K562 (cell line): ENCODE results near the gene MBNL1.
A peak's percentile ranks its signal among the peaks of the same experiment; 100 is the strongest.

Experiments used
- ARID1B ChIP-seq: fragments of 450-650 bp; IDR thresholded peaks from 2 replicates; pipeline ENCODE4 v1.6.1; 2016; ENCODE audit warnings: antibody characterized with exemption, mild to moderate bottlenecking, inconsistent platforms
- CHD1 ChIP-seq: fragments of 200-600 bp; sonication (generic); IDR thresholded peaks from one replicate; pipeline ENCODE4 v1.6.1; 2012; ENCODE audit warnings: mild to moderate bottlenecking, moderate library complexity, low read length, inconsistent platforms
- DNMT1 ChIP-seq: fragments of 450-650 bp; IDR thresholded peaks from 2 replicates; pipeline ENCODE4 v1.6.1; 2016; ENCODE audit warnings: antibody characterized with exemption, mild to moderate bottlenecking
- EGR1 ChIP-seq: fragments of 450-650 bp; conservative IDR thresholded peaks from 2 replicates; pipeline ENCODE4 v1.6.1; 2017; ENCODE audit warnings: mild to moderate bottlenecking
- EZH2 ChIP-seq: IDR thresholded peaks from 2 replicates; pipeline ENCODE4 v1.6.1; 2012; ENCODE audit warnings: low read depth, mild to moderate bottlenecking, inconsistent platforms, low read length, borderline replicate concordance
- POLR2A ChIP-seq: fragments of 450-650 bp; conservative IDR thresholded peaks from 2 replicates; pipeline ENCODE4 v1.6.1; 2016
- POLR2AphosphoS5 ChIP-seq: IDR thresholded peaks from 2 replicates; pipeline ENCODE4 v1.6.1; 2011; ENCODE audit warnings: mild to moderate bottlenecking, low read depth, low read length, moderate library complexity; ENCODE audit not compliant: control insufficient read depth, insufficient read depth
- SP1 ChIP-seq: sonication (generic); formaldehyde crosslinking; IDR thresholded peaks from 2 replicates; pipeline ENCODE4 v1.8.1; 2022; ENCODE audit warnings: mild to moderate bottlenecking, missing genetic modification reagents
- TAL1 ChIP-seq: fragments of 450-650 bp; IDR thresholded peaks from 2 replicates; pipeline ENCODE4 v1.6.1; 2016; ENCODE audit warnings: mild to moderate bottlenecking
- TF ChIP-seq, protein P1 (sequence below), 3 experiments: IDR thresholded peaks in 2 of 3; conservative IDR thresholded peaks in 1 of 3; 2 replicates each; pipeline ENCODE4 v1.5.1; 2011 to 2012; ENCODE audit warnings: low read length in 3 of 3, mild to moderate bottlenecking in 3 of 3, control low read depth in 2 of 3, improper control_type of control experiment in 1 of 3, inconsistent platforms in 1 of 3, low read depth in 1 of 3, mixed read lengths in 1 of 3, moderate library complexity in 1 of 3; ENCODE audit not compliant: insufficient read depth in 2 of 3
- TF ChIP-seq, protein P2 (sequence below): fragments of 250-450 bp; sonication (Bioruptor Pico); IDR thresholded peaks from 2 replicates; pipeline ENCODE4 v1.8.0; 2021; ENCODE audit warnings: moderate library complexity, mild to moderate bottlenecking, inconsistent platforms
- TF ChIP-seq, protein P3 (sequence below): sonication (generic); formaldehyde crosslinking; IDR thresholded peaks from 2 replicates; pipeline ENCODE4 v1.8.0; 2022; ENCODE audit warnings: mild to moderate bottlenecking, missing genetic modification reagents
- TF ChIP-seq, protein P4 (sequence below): sonication (generic); formaldehyde crosslinking; IDR thresholded peaks from 2 replicates; pipeline ENCODE4 v1.8.1; 2022; ENCODE audit warnings: missing genetic modification reagents
- TF ChIP-seq, protein P5 (sequence below), 2 experiments: fragments of 450-650 bp in 1 of 2; sonication (generic) in 1 of 2; formaldehyde crosslinking in 1 of 2; IDR thresholded peaks; 2 replicates each; pipeline versions ENCODE4 v1.7.1 to v1.9.0; 2016 to 2022; ENCODE audit warnings: inconsistent platforms in 1 of 2, mild to moderate bottlenecking in 1 of 2, missing genetic modification reagents in 1 of 2

DNA sequence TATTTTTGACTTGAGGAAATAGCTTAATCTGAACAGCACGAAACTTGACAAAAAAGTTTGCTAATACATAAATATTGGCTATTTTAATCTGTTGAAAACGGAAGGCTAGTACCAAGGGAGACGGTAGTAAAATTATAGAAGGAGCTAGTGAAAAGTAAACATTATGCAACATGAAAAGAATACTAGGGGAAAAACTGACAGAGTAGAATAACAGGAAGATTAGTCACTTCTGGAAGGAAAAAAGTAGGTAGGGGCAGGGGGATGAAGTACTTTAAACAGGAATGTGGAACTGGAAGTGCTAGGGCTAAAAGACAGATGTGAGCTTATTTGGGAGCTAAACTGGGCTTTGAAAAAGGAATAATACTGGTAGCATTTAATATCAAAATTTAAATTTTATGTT lies 60.1 kb downstream of the MBNL1 start:
- TF ChIP-seq, protein P1, sequence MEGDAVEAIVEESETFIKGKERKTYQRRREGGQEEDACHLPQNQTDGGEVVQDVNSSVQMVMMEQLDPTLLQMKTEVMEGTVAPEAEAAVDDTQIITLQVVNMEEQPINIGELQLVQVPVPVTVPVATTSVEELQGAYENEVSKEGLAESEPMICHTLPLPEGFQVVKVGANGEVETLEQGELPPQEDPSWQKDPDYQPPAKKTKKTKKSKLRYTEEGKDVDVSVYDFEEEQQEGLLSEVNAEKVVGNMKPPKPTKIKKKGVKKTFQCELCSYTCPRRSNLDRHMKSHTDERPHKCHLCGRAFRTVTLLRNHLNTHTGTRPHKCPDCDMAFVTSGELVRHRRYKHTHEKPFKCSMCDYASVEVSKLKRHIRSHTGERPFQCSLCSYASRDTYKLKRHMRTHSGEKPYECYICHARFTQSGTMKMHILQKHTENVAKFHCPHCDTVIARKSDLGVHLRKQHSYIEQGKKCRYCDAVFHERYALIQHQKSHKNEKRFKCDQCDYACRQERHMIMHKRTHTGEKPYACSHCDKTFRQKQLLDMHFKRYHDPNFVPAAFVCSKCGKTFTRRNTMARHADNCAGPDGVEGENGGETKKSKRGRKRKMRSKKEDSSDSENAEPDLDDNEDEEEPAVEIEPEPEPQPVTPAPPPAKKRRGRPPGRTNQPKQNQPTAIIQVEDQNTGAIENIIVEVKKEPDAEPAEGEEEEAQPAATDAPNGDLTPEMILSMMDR (IDR thresholded peaks at IDR 0.05 in 2 of 3, conservative IDR thresholded peaks at IDR 0.05 in 1 of 3; ENCODE audit: insufficient read depth in 2 of 3, low read depth in 1 of 3, low read length in 3 of 3) = no peak
- TF ChIP-seq, protein P2, sequence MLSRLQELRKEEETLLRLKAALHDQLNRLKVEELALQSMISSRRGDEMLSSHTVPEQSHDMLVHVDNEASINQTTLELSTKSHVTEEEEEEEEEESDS (CRISPR knock-in tag) = no peak
- no peak for TF ChIP-seq POLR2AphosphoS5
- TF ChIP-seq EGR1 = no peak
- no peak for TF ChIP-seq POLR2A
- no peak for TF ChIP-seq EZH2
- TF ChIP-seq DNMT1 = no peak
- TF ChIP-seq, protein P3, sequence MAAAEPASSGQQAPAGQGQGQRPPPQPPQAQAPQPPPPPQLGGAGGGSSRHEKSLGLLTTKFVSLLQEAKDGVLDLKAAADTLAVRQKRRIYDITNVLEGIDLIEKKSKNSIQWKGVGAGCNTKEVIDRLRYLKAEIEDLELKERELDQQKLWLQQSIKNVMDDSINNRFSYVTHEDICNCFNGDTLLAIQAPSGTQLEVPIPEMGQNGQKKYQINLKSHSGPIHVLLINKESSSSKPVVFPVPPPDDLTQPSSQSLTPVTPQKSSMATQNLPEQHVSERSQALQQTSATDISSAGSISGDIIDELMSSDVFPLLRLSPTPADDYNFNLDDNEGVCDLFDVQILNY (CRISPR knock-in tag) = no peak
- TF ChIP-seq ARID1B = peak; percentile 56; the same call in 1 of the 2 replicates
- TF ChIP-seq, protein P4, sequence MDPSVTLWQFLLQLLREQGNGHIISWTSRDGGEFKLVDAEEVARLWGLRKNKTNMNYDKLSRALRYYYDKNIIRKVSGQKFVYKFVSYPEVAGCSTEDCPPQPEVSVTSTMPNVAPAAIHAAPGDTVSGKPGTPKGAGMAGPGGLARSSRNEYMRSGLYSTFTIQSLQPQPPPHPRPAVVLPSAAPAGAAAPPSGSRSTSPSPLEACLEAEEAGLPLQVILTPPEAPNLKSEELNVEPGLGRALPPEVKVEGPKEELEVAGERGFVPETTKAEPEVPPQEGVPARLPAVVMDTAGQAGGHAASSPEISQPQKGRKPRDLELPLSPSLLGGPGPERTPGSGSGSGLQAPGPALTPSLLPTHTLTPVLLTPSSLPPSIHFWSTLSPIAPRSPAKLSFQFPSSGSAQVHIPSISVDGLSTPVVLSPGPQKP (CRISPR knock-in tag) = no peak
- TF ChIP-seq, protein P5, sequence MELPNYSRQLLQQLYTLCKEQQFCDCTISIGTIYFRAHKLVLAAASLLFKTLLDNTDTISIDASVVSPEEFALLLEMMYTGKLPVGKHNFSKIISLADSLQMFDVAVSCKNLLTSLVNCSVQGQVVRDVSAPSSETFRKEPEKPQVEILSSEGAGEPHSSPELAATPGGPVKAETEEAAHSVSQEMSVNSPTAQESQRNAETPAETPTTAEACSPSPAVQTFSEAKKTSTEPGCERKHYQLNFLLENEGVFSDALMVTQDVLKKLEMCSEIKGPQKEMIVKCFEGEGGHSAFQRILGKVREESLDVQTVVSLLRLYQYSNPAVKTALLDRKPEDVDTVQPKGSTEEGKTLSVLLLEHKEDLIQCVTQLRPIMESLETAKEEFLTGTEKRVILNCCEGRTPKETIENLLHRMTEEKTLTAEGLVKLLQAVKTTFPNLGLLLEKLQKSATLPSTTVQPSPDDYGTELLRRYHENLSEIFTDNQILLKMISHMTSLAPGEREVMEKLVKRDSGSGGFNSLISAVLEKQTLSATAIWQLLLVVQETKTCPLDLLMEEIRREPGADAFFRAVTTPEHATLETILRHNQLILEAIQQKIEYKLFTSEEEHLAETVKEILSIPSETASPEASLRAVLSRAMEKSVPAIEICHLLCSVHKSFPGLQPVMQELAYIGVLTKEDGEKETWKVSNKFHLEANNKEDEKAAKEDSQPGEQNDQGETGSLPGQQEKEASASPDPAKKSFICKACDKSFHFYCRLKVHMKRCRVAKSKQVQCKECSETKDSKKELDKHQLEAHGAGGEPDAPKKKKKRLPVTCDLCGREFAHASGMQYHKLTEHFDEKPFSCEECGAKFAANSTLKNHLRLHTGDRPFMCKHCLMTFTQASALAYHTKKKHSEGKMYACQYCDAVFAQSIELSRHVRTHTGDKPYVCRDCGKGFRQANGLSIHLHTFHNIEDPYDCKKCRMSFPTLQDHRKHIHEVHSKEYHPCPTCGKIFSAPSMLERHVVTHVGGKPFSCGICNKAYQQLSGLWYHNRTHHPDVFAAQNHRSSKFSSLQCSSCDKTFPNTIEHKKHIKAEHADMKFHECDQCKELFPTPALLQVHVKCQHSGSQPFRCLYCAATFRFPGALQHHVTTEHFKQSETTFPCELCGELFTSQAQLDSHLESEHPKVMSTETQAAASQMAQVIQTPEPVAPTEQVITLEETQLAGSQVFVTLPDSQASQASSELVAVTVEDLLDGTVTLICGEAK (IDR thresholded peaks at IDR 0.05) = no peak
- TF ChIP-seq, protein P5 (CRISPR knock-in tag; IDR thresholded peaks at IDR 0.05) = no peak
- TF ChIP-seq TAL1 = no peak
- no peak for TF ChIP-seq SP1 (CRISPR knock-in tag)
- TF ChIP-seq CHD1 = no peak
